Measurements from ENCODE around the gene SLIT2.

SLIT2 gene

GRCh38 chr4:20265726-20266125 lies 14.0 kb downstream of the SLIT2 start:
- no peak for DNase-seq (ENCODE audit: low read depth)

DNA sequence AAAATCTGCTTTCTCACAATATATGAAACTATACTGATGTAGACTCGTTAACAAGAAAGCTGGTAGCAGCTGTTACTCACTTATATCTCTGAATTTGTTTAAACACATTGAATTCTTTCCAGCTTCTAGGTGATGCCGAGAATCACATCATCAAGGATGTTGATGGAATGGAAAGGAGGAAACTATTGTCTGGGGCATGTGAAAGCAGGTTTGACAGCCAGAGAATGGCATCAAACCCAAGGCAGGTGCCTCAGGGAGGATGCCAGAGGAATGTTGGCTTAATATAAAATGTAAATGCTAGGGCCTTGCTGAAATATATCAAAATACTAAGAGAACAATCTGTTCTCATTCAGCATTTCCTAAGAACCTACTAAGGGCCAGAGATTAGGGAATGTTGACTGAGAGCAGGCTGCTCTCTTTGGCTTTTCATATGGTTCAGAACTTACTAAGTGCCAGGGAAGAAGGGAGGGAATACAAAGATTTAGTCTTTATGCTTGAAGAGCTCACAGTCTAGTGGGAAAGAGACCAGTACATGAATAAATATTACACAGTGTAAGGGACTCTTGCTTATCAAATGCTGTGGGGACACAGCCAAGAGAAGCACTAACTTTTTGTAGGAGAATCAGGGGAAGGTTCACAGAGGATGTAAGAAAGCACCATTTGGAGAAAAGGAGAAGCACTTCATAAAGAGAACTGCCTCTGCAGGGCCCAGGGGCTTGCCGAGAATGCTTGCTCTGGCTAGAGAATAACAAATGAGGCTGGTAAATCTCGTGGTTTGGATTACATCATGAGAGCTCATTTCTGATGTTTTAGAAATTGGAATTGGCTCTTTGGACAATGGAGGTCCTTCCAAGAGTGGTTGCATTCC lies 14.7 kb downstream of the SLIT2 start:
- no peak for DNase-seq (ENCODE audit: low read depth)

DNA sequence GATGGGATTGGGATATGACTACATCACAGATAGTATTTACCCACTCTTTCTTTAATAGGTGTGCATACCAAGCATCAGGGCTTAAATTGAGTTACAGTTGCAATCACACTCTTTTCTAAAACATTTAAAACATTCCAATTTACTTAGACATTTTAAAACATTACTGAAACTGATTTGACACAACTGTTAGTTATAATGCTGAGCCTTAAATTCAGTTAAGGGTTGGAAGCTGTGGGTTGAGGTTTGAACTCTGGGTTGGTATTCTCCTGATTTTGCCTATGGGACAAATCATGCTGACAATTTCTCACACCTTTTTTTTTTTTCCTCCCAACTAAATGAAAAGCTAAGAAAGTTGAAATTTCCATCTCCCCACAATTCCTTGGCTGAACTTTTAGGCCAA lies 16.3 kb downstream of the SLIT2 start:
- DNase-seq (ENCODE audit: low read depth): no peak

DNA sequence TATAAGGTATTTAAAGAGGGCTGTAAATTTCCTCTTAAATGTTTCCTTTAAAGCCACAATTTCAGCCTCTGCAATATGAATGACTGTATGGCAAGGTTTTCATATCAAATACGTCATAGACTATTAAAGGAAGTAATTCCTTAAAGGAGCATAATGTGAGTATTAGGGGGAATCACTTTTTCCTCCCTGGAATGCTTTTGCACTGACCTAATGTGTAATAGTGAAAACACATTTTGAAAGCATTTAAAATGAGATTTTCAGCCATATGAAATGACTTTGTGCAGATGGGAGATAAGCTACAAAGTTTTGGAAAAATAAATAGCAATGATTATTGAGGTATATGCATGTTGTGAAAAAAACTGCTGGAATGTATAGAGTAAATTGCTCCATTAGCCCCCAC lies 17.6 kb downstream of the SLIT2 start:
- DNase-seq (ENCODE audit: low read depth): no peak

DNA sequence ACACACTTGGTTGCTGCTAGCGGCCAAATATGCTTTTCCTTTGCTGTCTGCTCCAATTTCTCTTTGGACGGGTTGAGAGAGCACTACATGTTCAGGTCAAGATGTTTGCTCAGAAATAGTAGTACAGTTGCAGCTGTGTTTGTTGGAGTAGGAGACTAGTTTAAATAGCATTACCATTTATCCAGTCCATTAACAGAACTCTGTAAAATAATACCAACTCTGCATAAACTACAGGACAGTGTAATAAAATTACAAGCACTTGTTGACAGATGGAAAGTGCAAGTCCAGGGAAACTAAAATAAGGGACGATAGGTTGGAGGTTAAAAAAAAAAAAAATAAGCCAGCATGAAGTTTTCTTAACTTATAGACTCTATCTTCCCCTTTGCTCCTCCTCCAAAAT lies 20.2 kb downstream of the SLIT2 start:
- no peak for DNase-seq (ENCODE audit: low read depth)

DNA sequence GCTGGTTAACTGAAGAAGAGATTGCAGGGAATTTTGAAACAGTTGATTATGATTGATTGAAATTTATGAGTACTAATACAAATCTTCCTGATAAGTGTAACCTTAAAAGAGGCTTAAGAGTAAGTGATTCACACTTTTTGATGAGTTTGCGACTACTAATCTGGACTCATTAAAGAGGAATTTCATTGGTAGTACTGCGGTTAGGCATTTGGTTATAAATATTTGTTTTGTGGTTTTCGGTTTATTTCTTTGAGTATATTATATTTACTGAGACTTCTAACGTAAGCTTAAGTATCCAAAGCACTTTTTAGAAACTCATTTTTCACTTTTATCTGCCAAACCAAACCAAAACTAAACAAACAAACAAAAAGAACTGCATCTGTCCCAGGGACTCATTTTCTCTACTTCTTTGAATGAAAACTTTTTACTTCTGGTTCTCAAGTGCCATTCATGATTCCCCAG lies 20.7 kb downstream of the SLIT2 start:
- DNase-seq (ENCODE audit: low read depth): no peak

- no peak for DNase-seq (ENCODE audit: low read depth)
Measured at GRCh38 chr4:20273793-20274192, 22.1 kb downstream of the SLIT2 start.

GRCh38 chr4:20276848-20277247 lies 25.1 kb downstream of the SLIT2 start:
- no peak for DNase-seq (ENCODE audit: low read depth)

DNA sequence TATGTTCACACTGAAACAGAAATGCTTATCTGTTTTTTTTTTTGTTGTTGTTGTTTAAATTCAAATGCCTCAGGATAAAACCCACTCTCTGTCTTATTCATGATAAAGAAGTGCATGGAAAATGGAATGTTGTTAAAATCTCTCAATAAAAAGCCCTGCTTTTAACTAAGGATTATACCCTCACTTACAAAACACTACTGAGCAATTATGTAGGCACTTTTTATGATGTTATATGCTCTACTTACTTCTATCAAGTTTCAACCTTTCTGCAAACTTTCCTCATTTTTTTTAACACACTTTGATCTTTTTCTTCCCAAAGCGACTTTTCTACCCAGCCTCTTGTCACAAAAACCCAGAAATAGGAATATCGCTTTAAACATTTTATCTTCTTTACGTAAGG lies 26.5 kb downstream of the SLIT2 start:
- no peak for DNase-seq (ENCODE audit: low read depth)

GRCh38 chr4:20279381-20279780 lies 27.7 kb downstream of the SLIT2 start:
- no peak for DNase-seq (ENCODE audit: low read depth)

DNA sequence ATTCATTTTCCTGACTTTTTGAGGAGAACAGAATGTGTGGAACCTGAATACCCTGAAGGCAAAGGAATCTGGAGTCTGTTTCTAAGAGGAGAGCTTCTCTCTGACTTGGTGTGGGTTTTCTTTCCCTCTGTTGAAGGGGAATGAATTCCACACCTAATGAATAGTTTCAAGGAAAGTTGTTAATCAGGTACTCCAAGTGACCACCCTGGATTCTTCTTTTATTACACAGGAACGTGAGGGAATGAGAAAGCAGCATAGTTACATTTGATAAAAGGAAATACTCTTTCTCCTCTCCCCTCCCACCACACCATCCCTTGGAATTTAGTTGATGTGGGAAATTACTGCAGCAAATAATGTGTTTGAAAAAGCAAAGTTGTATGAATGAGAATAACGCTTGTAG lies 29.7 kb downstream of the SLIT2 start:
- no peak for DNase-seq (ENCODE audit: low read depth)

DNA sequence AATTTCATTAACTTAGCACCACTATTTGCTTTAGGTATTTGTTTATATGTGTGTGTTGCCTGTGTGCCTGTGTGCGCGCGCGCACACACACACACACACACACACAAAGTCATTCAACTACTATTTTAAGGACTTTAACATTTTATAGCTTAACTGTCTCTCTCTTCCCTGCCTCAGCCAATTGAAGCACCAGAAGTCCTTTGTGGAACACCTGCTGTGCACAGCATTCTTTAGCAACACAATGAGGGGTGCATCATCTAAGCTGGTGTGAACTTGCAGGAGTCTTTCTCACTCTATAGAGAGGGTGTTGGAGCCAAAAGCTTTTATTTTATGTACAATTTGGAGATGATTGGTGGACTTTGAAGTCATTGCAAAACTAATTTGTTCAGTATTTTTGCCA lies 31.3 kb downstream of the SLIT2 start:
- DNase-seq (ENCODE audit: low read depth): no peak

GRCh38 chr4:20284990-20285389 lies 33.3 kb downstream of the SLIT2 start:
- no peak for DNase-seq (ENCODE audit: low read depth)

GRCh38 chr4:20287246-20287645 lies 35.5 kb downstream of the SLIT2 start:
- DNase-seq (ENCODE audit: low read depth): no peak

DNA sequence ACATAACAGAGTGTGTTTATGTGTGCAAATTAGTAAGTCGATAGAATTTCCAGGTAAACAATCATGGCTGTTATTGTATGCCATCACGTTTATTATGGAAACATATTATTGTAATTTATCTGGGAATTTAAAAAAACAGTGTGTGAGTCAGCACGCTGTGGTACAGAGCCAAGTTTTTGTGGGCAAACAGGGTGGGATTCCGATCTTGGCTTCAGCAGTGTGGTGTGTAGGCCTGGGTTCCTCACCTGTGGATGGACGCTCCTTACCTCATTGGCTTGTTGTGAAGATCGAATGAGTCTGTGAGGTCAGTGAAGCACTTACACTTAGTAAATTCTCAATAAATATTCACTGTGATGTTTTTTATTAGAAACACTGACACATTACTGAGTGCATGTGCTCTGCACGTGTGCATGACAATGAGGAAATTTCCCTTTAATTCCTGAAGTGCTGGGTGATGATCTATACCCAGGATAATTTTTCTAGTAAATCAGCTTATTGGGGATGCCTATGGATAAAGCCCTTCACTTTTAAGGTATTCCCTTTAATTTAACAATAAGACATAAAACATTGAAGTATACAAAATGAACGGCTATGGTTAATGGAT lies 36.4 kb downstream of the SLIT2 start:
- DNase-seq (ENCODE audit: low read depth): no peak

DNA sequence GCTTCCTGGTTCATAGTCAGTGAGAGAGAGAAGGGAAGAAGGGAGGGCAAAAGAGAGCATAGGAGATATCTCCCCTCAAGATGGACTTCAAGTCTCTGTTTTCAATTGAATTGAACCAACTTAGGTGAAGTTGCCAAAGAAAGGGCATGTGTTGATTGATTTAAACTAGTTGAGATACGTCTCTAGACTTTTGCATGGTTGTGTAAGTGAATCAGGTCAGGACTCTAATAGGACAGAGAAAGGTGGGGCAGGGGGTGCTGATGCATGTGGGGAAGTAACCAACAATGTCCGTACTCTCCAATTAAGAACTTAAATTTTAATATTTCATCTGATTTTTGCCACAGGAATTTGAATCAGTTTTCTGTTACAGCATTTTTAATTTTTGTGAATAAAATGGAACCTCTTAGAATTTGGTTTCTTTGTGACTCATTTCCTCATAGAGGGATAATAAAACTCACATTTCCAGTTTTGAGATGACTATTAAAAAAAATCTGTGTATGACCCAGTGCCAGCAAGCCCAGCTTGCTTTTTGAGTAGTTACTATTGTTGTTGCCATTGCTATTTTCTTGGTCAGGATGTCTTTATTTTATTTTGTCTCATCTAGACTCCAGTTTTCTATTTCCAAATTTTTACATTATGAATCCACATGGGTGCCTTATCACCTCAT lies 37.3 kb downstream of the SLIT2 start:
- DNase-seq (ENCODE audit: low read depth): no peak

DNA sequence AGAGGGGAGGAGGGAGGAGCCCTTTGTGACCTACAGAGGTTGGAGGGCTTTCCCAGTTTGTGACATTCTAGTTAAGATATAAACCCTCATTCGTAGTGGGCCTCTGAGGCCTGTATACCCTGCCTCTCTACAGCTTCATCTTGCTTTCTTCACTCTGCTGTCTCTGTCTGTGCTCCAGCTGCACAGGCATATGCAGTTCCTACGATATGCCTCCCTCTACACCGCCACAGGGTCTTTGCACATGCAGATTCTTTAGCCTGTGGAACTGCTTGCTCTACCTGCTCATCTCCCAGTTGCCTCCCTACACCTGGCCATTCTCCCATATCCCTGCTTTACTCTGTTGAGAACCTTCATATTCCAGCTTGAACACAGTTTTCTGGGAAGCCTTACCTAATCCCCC lies 38.1 kb downstream of the SLIT2 start:
- DNase-seq (ENCODE audit: low read depth): no peak

DNA sequence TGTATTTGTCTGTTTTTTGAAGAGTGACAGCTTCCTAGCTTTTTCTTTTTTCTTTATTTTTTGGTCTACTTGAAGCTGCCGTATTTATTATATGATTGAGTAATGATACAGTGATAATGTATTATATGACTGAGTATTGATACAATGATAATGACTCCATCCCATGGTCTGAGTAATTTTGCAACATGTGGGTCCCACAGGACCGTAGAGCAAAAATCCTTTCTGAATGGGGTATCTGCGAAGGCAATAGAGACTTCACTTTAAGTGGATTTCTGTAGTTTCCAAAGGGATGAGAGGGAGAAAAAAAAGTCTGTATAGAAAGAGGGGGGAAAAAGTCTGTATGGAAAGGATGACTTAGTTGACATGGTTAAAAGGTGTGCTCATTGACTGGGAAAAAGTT lies 41.0 kb downstream of the SLIT2 start:
- DNase-seq (ENCODE audit: low read depth): no peak

GRCh38 chr4:20297261-20297660 lies 45.6 kb downstream of the SLIT2 start:
- no peak for DNase-seq (ENCODE audit: low read depth)

DNA sequence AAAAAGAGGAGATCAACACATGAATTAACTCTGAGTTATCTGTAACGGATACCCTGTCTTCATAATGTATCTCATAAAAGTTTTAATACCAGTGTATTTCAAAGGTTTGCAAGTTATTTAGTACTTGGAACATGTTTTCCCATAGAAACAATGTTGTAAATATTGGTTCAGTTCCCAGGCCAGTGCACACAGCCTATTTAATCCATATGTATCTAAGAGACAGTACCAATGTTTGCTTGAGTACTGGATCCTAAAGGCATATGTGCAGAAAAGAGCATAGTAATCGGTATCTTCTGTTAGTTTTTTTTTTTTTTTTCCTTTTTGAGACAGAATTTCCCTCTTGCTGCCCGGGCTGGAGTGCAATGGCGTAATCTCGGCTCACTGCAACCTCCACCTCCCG lies 46.1 kb downstream of the SLIT2 start:
- DNase-seq (ENCODE audit: low read depth): no peak

GRCh38 chr4:20298455-20298854 lies 46.8 kb downstream of the SLIT2 start:
- DNase-seq (ENCODE audit: low read depth): no peak

- no peak for DNase-seq (ENCODE audit: low read depth)
Measured at GRCh38 chr4:20298986-20299385, 47.3 kb downstream of the SLIT2 start.

DNA sequence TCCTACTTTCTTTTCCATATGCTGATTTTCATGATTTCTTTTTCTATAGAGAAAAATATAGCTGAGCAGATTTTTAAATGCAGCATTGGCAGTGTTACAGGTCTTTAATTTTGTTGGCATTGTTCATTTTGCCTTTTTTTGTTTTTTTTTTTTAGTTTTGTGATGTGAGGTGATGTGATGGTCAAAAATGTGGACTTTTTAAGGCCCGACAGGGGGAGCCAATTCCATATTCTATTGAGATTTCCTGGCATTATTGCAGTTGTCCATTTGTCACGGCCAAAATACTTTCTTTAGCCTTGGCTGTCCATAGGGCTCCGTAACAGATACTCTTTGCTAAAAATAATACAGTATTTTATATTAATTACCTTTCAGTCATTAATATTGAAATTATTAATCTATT lies 47.8 kb downstream of the SLIT2 start:
- DNase-seq (ENCODE audit: low read depth): no peak
